GM18505 (cell line): Measurements from ENCODE around the gene THSD7A.

Experiments used
- ATAC-seq: cut with Tn5 transposase; IDR thresholded peaks from one replicate; pipeline ENCODE4 v1.9.1; 2021; ENCODE audit not compliant: unreplicated experiment
- POLR2A ChIP-seq: IDR thresholded peaks from 4 replicates; pipeline ENCODE4 v1.6.1; 2011; ENCODE audit warnings: borderline replicate concordance; ENCODE audit not compliant: insufficient read depth, insufficient read length; ENCODE audit errors: extremely low read depth

Gene THSD7A

GRCh38 chr7:11751807-11752389 is 80.1 kb downstream of the THSD7A start:
- ATAC-seq, result no peak
- TF ChIP-seq POLR2A, result no peak

- TF ChIP-seq POLR2A, result no peak
- no peak for ATAC-seq
These were observed 80.7 kb downstream of the THSD7A start for GRCh38 chr7:11751315-11751714.

GRCh38 chr7:11750191-11750590 is 81.8 kb downstream of the THSD7A start:
- ATAC-seq, result no peak
- TF ChIP-seq POLR2A, result no peak

GRCh38 chr7:11749629-11750028 is 82.4 kb downstream of the THSD7A start:
- TF ChIP-seq POLR2A, result no peak
- no peak for ATAC-seq

- no peak for TF ChIP-seq POLR2A
- ATAC-seq, result no peak
These were observed 83.1 kb downstream of the THSD7A start for GRCh38 chr7:11748884-11749283.

GRCh38 chr7:11747715-11748485 is 84.1 kb downstream of the THSD7A start:
- TF ChIP-seq POLR2A, result no peak

GRCh38 chr7:11746591-11746990 is 85.4 kb downstream of the THSD7A start:
- ATAC-seq, result no peak
- TF ChIP-seq POLR2A, result no peak

More at GRCh38 chr7:11747715-11748485, 84.1 kb downstream of the THSD7A start:
- ATAC-seq, result no peak

- TF ChIP-seq POLR2A, result no peak
- no peak for ATAC-seq
These were observed 88.5 kb downstream of the THSD7A start for GRCh38 chr7:11743548-11743947.

GRCh38 chr7:11743016-11743415 is 89.0 kb downstream of the THSD7A start:
- no peak for ATAC-seq
- TF ChIP-seq POLR2A, result no peak

GRCh38 chr7:11742496-11742895 is 89.5 kb downstream of the THSD7A start:
- no peak for TF ChIP-seq POLR2A
- ATAC-seq, result no peak

GRCh38 chr7:11737723-11738122 is 94.3 kb downstream of the THSD7A start:
- ATAC-seq, result no peak
- no peak for TF ChIP-seq POLR2A

- ATAC-seq, result no peak
- TF ChIP-seq POLR2A, result no peak
These were observed 99.8 kb downstream of the THSD7A start for GRCh38 chr7:11732207-11732606.

- no peak for TF ChIP-seq POLR2A
- no peak for ATAC-seq
These were observed 101.3 kb downstream of the THSD7A start for GRCh38 chr7:11730725-11731124.

- TF ChIP-seq POLR2A, result no peak
- ATAC-seq, result no peak
These were observed 104.1 kb downstream of the THSD7A start for GRCh38 chr7:11727864-11728263.
